ENCODE measurements around the gene RBPJ. TPM values are rescaled to one million over a fixed set of nuclear protein-coding genes. Genes with fewer than 3 reads are reported as not detected.

Gene RBPJ
- polyA plus RNA-seq, 3 donors, result 75.3 to 177 (median 128) TPM

GRCh38 chr4:26288355-26288909, 32.4 kb upstream of the RBPJ start:
- Histone ChIP-seq H3K9ac (ENCODE audit: insufficient read depth, low read length, poor library complexity, severe bottlenecking) (peak overlapping the region; percentile 85), H3K9me3 (replicated peaks in 1 of 2; ENCODE audit: control insufficient read depth in 1 of 2, insufficient read depth in 1 of 2, low read length in 2 of 2) (no peaks in the 10 kb centered on the region), H3K27me3 (ENCODE audit: control insufficient read depth in 2 of 2, insufficient read depth in 2 of 2, low read length in 2 of 2) (no peaks in the 10 kb centered on the region), H3K4me2 (replicated peaks; ENCODE audit: extremely low read depth, low read length, poor library complexity, severe bottlenecking) (peak overlapping the region; percentile 44), H4K20me1 (ENCODE audit: insufficient read depth, low read length) (no peaks in the 10 kb centered on the region), H2AFZ (ENCODE audit: insufficient read depth, low read depth, low read length, poor library complexity, severe bottlenecking) (no peak overlapping the region), H3K79me2 (ENCODE audit: insufficient read depth, low read length) (no peaks in the 10 kb centered on the region), H3K27ac (ENCODE audit: low read depth in 1 of 2, low read length in 2 of 2) (peak overlapping the region; percentile 99), H3K36me3 (replicated peaks in 1 of 2; ENCODE audit: control insufficient read depth in 1 of 2, insufficient read depth in 2 of 2, low read length in 2 of 2) (no peaks in the 10 kb centered on the region), H3K4me3 (replicated peaks in 1 of 3; ENCODE audit: low read depth in 2 of 3, low read length in 3 of 3) (peak overlapping the region; percentile 8 to 43 (median 36)), H3K4me1 (ENCODE audit: control insufficient read depth in 1 of 2, insufficient read depth in 2 of 2, low read length in 2 of 2) (peaks cover 41 to 45% of the 10 kb centered on the region in 2 donors)
- Mint-ChIP-seq H3K4me3 (peak overlapping the region; percentile 42 to 76), H3K4me1 (peaks cover 30% of the 10 kb centered on the region), H3K9me3 (peaks cover 0 to 2% (median 0%) of the 10 kb centered on the region in 7 donors), H3K27me3 (ENCODE audit: low read depth in 3 of 3) (peaks cover 0 to 2% (median 0%) of the 10 kb centered on the region in 3 donors), H3K27ac (peak overlapping the region; percentile 98 to 100 (median 99)), H3K36me3 (peaks cover 0 to 7% of the 10 kb centered on the region in 2 donors)
- WGBS (ENCODE audit: insufficient coverage), result no CpG with 5 or more reads among the region's 4 CpGs
- no peak for TF ChIP-seq CTCF (IDR thresholded peaks at IDR 0.05)
- DNase-seq, result peak; percentile 93 to 97 (median 97)
- intact Hi-C loops (cut with micrococcal nuclease), result loop anchor here (1.0 to 2.0 kb wide), 3 partner anchors 14 to 32 kb away; partner anchors contain the start of gene RBPJ (in 1 of the 2)

GRCh38 chr4:26289401-26289800, 31.4 kb upstream of the RBPJ start:
- H3K4me1 Mint-ChIP-seq, result peaks cover 30% of the 10 kb centered on the region
- H3K4me2 ChIP-seq (replicated peaks; ENCODE audit: extremely low read depth, low read length, poor library complexity, severe bottlenecking), result no peak overlapping the region
- TF ChIP-seq CTCF (IDR thresholded peaks at IDR 0.05), result no peak
- H3K79me2 ChIP-seq (ENCODE audit: insufficient read depth, low read length), result no peaks in the 10 kb centered on the region
- H4K20me1 ChIP-seq (ENCODE audit: insufficient read depth, low read length), result no peaks in the 10 kb centered on the region
- peaks cover 0 to 2% (median 0%) of the 10 kb centered on the region in 3 donors for H3K27me3 Mint-ChIP-seq (ENCODE audit: low read depth in 3 of 3)
- peak in 2 of 3 donors; percentile 17 to 42 for DNase-seq
- no peaks in the 10 kb centered on the region for H3K36me3 ChIP-seq (replicated peaks in 1 of 2; ENCODE audit: control insufficient read depth in 1 of 2, insufficient read depth in 2 of 2, low read length in 2 of 2)
- peak overlapping the region; percentile 99 for H3K27ac ChIP-seq (ENCODE audit: low read depth in 1 of 2, low read length in 2 of 2)
- peak overlapping the region; percentile 98 to 100 (median 99) for H3K27ac Mint-ChIP-seq
- peaks cover 41 to 46% of the 10 kb centered on the region in 2 donors for H3K4me1 ChIP-seq (ENCODE audit: control insufficient read depth in 1 of 2, insufficient read depth in 2 of 2, low read length in 2 of 2)
- WGBS (ENCODE audit: insufficient coverage), result no CpG with 5 or more reads among the region's 4 CpGs
- H2AFZ ChIP-seq (ENCODE audit: insufficient read depth, low read depth, low read length, poor library complexity, severe bottlenecking), result no peak overlapping the region
- no peaks in the 10 kb centered on the region for H3K9me3 ChIP-seq (replicated peaks in 1 of 2; ENCODE audit: control insufficient read depth in 1 of 2, insufficient read depth in 1 of 2, low read length in 2 of 2)
- H3K4me3 ChIP-seq (replicated peaks in 1 of 3; ENCODE audit: low read depth in 2 of 3, low read length in 3 of 3), result no peak overlapping the region
- no peaks in the 10 kb centered on the region for H3K27me3 ChIP-seq (ENCODE audit: control insufficient read depth in 2 of 2, insufficient read depth in 2 of 2, low read length in 2 of 2)
- intact Hi-C loops (cut with micrococcal nuclease), result loop anchor here (2.0 kb wide), 2 partner anchors 13 to 31 kb away; partner anchors contain the start of gene RBPJ (in 1 of the 2)
- peak overlapping the region; percentile 85 for H3K9ac ChIP-seq (ENCODE audit: insufficient read depth, low read length, poor library complexity, severe bottlenecking)
- peaks cover 0 to 7% of the 10 kb centered on the region in 2 donors for H3K36me3 Mint-ChIP-seq
- H3K9me3 Mint-ChIP-seq, result no peaks in the 10 kb centered on the region
- no peak overlapping the region for H3K4me3 Mint-ChIP-seq
